ENCODE results near the gene HS1BP3.

HS1BP3 gene

GRCh38 chr2:20674309-20674965, 23.5 kb upstream of the HS1BP3 start:
- DNase-seq, result no peak

GRCh38 chr2:20673686-20674308, 22.9 kb upstream of the HS1BP3 start:
- no peak for DNase-seq

GRCh38 chr2:20672201-20672951, 21.5 kb upstream of the HS1BP3 start:
- no peak for DNase-seq

GRCh38 chr2:20671736-20672080, 20.8 kb upstream of the HS1BP3 start:
- no peak for DNase-seq

GRCh38 chr2:20671036-20671735, 20.3 kb upstream of the HS1BP3 start:
- no peak for DNase-seq

- no peak for DNase-seq
Observed at GRCh38 chr2:20670315-20671035, 19.6 kb upstream of the HS1BP3 start.

GRCh38 chr2:20669562-20670314, 18.8 kb upstream of the HS1BP3 start:
- no peak for DNase-seq

GRCh38 chr2:20668871-20669475, 18.1 kb upstream of the HS1BP3 start:
- DNase-seq, result no peak

GRCh38 chr2:20668451-20668850, 17.6 kb upstream of the HS1BP3 start:
- DNase-seq, result no peak

- DNase-seq, result no peak
Observed at GRCh38 chr2:20667531-20668401, 16.9 kb upstream of the HS1BP3 start.

- no peak for DNase-seq
Observed at GRCh38 chr2:20667151-20667530, 16.2 kb upstream of the HS1BP3 start.

- DNase-seq, result no peak
Observed at GRCh38 chr2:20666304-20667150, 15.6 kb upstream of the HS1BP3 start, which contains the start of gene GDF7. TSS of gene GDF7 (plus strand) at chr2:20667144. CDS start at chr2:20667240, 96 bp downstream.

GRCh38 chr2:20666005-20666303, 15.1 kb upstream of the HS1BP3 start:
- no peak for DNase-seq

GRCh38 chr2:20665243-20666004, 14.5 kb upstream of the HS1BP3 start:
- no peak for DNase-seq

- no peak for DNase-seq
Observed at GRCh38 chr2:20664431-20665242, 13.7 kb upstream of the HS1BP3 start.

GRCh38 chr2:20664071-20664390, 13.1 kb upstream of the HS1BP3 start:
- no peak for DNase-seq

GRCh38 chr2:20663196-20664070, 12.5 kb upstream of the HS1BP3 start:
- no peak for DNase-seq

Measured in GOT3 (cell line).